Measurements from ENCODE around the gene SMAD2.

GRCh38 chr18:47970664-47971531 lies 40.4 kb upstream of the SMAD2 start:
- TF ChIP-seq CTCF (IDR thresholded peaks at IDR 0.05 in 2 of 3, conservative IDR thresholded peaks at IDR 0.05 in 1 of 3; ENCODE audit: insufficient read depth in 2 of 3, low read depth in 1 of 3, low read length in 3 of 3), result no peak
- no peak for TF ChIP-seq SNAPC5 (CRISPR knock-in tag; IDR thresholded peaks at IDR 0.05)
- no peak for TF ChIP-seq MLX (CRISPR knock-in tag; conservative IDR thresholded peaks at IDR 0.05)
- TF ChIP-seq MIER1 (IDR thresholded peaks at IDR 0.05; ENCODE audit: low read depth), result no peak
- TF ChIP-seq HMG20A (CRISPR knock-in tag; conservative IDR thresholded peaks at IDR 0.05), result no peak
- no peak for TF ChIP-seq KLF13 (tag; IDR thresholded peaks at IDR 0.05; ENCODE audit: borderline replicate concordance, low read depth)
- no peak for TF ChIP-seq ZNF274 (IDR thresholded peaks at IDR 0.05; ENCODE audit: borderline replicate concordance, low read depth, low read length)
- TF ChIP-seq ZFP30 (CRISPR knock-in tag; IDR thresholded peaks at IDR 0.05; ENCODE audit: borderline replicate concordance), result no peak
- no peak for TF ChIP-seq PATZ1 (CRISPR knock-in tag; IDR thresholded peaks at IDR 0.05; ENCODE audit: borderline replicate concordance)
- TF ChIP-seq SRF (CRISPR knock-in tag; IDR thresholded peaks at IDR 0.05), result no peak
